Ovary (tissue), 3 donors: ENCODE data around the gene U2AF1.
"Not testable (repeated sequence)": the region's sequence is repeated elsewhere in the genome, so short reads cannot be mapped to it uniquely, and the experiment has no call there.

Source experiments
- POLR2A ChIP-seq: fragments of 450-650 bp; IDR thresholded peaks from one replicate; pipeline ENCODE4 v1.6.1; 2017; ENCODE audit warnings: antibody characterized with exemption, mild to moderate bottlenecking, moderate library complexity
- TF ChIP-seq, protein P1 (sequence below), 3 donors: fragments of 450-650 bp in 2 of 3; fragments of 200-600 bp in 1 of 3; IDR thresholded peaks; one replicate each; pipeline versions ENCODE4 v1.5.1 to v1.8.0; 2016 to 2022; ENCODE audit warnings: antibody characterized with exemption in 3 of 3, mild to moderate bottlenecking in 1 of 3
- donor health status: DM: no; HTN: no; CAD: no.

DNA sequence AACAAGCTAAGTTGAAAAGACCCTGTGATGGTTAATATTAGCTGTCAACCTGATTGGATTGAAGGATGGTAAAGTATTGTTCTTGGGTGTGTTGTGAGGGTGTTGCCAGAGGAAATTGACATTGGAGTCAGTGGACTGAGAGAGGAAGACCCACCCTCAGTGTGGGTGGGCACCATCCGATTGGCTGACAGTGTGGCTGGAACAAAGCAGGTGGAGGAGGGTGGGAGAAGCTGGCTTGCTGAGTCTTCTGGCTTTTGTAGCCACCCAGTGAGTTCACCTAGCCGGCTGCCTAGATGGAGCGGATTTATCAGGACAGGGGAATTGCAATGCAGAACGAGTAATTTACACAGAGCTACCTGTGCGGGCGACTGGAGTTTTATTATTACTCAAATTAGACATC is 7.1 kb upstream of the U2AF1 start:
- TF ChIP-seq POLR2A, result not testable (repeated sequence)
- TF ChIP-seq, protein P1, sequence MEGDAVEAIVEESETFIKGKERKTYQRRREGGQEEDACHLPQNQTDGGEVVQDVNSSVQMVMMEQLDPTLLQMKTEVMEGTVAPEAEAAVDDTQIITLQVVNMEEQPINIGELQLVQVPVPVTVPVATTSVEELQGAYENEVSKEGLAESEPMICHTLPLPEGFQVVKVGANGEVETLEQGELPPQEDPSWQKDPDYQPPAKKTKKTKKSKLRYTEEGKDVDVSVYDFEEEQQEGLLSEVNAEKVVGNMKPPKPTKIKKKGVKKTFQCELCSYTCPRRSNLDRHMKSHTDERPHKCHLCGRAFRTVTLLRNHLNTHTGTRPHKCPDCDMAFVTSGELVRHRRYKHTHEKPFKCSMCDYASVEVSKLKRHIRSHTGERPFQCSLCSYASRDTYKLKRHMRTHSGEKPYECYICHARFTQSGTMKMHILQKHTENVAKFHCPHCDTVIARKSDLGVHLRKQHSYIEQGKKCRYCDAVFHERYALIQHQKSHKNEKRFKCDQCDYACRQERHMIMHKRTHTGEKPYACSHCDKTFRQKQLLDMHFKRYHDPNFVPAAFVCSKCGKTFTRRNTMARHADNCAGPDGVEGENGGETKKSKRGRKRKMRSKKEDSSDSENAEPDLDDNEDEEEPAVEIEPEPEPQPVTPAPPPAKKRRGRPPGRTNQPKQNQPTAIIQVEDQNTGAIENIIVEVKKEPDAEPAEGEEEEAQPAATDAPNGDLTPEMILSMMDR (IDR thresholded peaks at IDR 0.05), result not testable (repeated sequence)
